SK-N-SH (cell line): ENCODE data around the gene HS1BP3. TPM values are rescaled to one million over a fixed set of nuclear protein-coding genes. Genes with fewer than 3 reads are reported as not detected.

Experiments used
- polyA plus RNA-seq, 3 experiments: library from polyadenylated mRNA; depleted of rRNA; stranded (reverse); fragments of >200 nt; gene quantifications; 2 replicates each; pipeline ENCODE4 v1.2.3, GENCODE V29; 2012

The HS1BP3 gene
- polyA plus RNA-seq, 1 of the 3 experiments (the other 2 are of a cell fraction): 20.1 TPM

Other genes starting within 250 kb of the HS1BP3 start
- gene RHOB, start 204.0 kb downstream of the HS1BP3 start, polyA plus RNA-seq (2012; rRNA removed): 43.5 and 50.3 TPM in 2 replicates
- 0.02 and 0.03 TPM in 2 replicates for gene GDF7, start 16.0 kb upstream of the HS1BP3 start, polyA plus RNA-seq (2012; rRNA removed)
- 12.7 and 13.9 TPM in 2 replicates for gene LDAH, start 172.0 kb upstream of the HS1BP3 start, polyA plus RNA-seq (2012; rRNA removed)